ENCODE results near the gene HIVEP2.

Gene HIVEP2

GRCh38 chr6:142726616-142727015 is 218.4 kb downstream of the HIVEP2 start:
- no peak for DNase-seq

GRCh38 chr6:142725024-142725770 is 219.8 kb downstream of the HIVEP2 start:
- no peak for DNase-seq

- no peak for DNase-seq
Observed at GRCh38 chr6:142722841-142723240, 222.1 kb downstream of the HIVEP2 start.

GRCh38 chr6:142722012-142722411 is 223.0 kb downstream of the HIVEP2 start:
- no peak for DNase-seq

- no peak for DNase-seq
Observed at GRCh38 chr6:142721215-142721920, 223.6 kb downstream of the HIVEP2 start.

GRCh38 chr6:142718667-142719191 is 226.2 kb downstream of the HIVEP2 start:
- DNase-seq, result no peak

- DNase-seq, result no peak
Observed at GRCh38 chr6:142716097-142716496, 228.9 kb downstream of the HIVEP2 start.

GRCh38 chr6:142714951-142715785 is 229.8 kb downstream of the HIVEP2 start:
- DNase-seq, result no peak

- no peak for DNase-seq
Observed at GRCh38 chr6:142713959-142714358, 231.0 kb downstream of the HIVEP2 start.

GRCh38 chr6:142712231-142712630 is 232.7 kb downstream of the HIVEP2 start:
- no peak for DNase-seq

GRCh38 chr6:142708651-142709050 is 236.3 kb downstream of the HIVEP2 start:
- DNase-seq, result no peak

GRCh38 chr6:142707255-142707654 is 237.7 kb downstream of the HIVEP2 start:
- DNase-seq, result no peak

GRCh38 chr6:142706210-142706609 is 238.8 kb downstream of the HIVEP2 start:
- DNase-seq, result no peak

- DNase-seq, result no peak
Observed at GRCh38 chr6:142705054-142705453, 239.9 kb downstream of the HIVEP2 start.

GRCh38 chr6:142702501-142703460 is 242.2 kb downstream of the HIVEP2 start:
- DNase-seq, result no peak
